ENCODE results near the gene FBXO46. TPM values are rescaled to one million over a fixed set of nuclear protein-coding genes. Genes with fewer than 3 reads are reported as not detected.

The FBXO46 gene
- total RNA-seq, 2 experiments from 2014 or later = 33.0 to 37.1 TPM

Small RNA genes lying within 50 kb of the gene (microRNA-seq; reads per million reads assigned to microRNA genes)
- not detected for gene MIR642A
- not detected for gene MIR642B

Other genes starting within 250 kb of the FBXO46 start
- 1 to 10 TPM; 3.1 to 4.3 TPM for gene RTN2, start 233.8 kb downstream of the FBXO46 start, total RNA-seq
- 1 to 10 TPM; 4.3 to 4.5 TPM for gene PPM1N, start 232.5 kb downstream of the FBXO46 start, total RNA-seq
- gene VASP, start 223.4 kb downstream of the FBXO46 start, total RNA-seq = 100 to 1,000 TPM; 223 to 308 TPM
- gene OPA3, start 146.1 kb downstream of the FBXO46 start, total RNA-seq = 10 to 100 TPM; 13.4 to 16.7 TPM
- gene GPR4, start 128.7 kb downstream of the FBXO46 start, total RNA-seq = not detected
- 100 to 1,000 TPM; 122 to 128 TPM for gene EML2, start 91.5 kb downstream of the FBXO46 start, total RNA-seq
- gene GIPR, start 62.7 kb downstream of the FBXO46 start, total RNA-seq = 10 to 100 TPM; 12.1 to 14.7 TPM
- gene SNRPD2, start 38.9 kb downstream of the FBXO46 start, total RNA-seq = 100 to 1,000 TPM; 602 to 634 TPM
- 10 to 100 TPM in 1 of 2 experiments, 1 to 10 TPM in 1; 9.6 to 12.7 TPM for gene QPCTL, start 38.2 kb downstream of the FBXO46 start, total RNA-seq
- gene MEIOSIN, start 2.5 kb upstream of the FBXO46 start, total RNA-seq = not detected
- 1 to 10 TPM; 1.5 to 2.8 TPM for gene SIX5, start 38.4 kb upstream of the FBXO46 start, total RNA-seq
- 10 to 100 TPM; 26.7 to 31.0 TPM for gene DMPK, start 51.6 kb upstream of the FBXO46 start, total RNA-seq
- 10 to 100 TPM; 47.0 to 47.9 TPM for gene DMWD, start 61.9 kb upstream of the FBXO46 start, total RNA-seq
- gene RSPH6A, start 84.4 kb upstream of the FBXO46 start, total RNA-seq = under 1 TPM; 0.19 to 0.23 TPM
- 100 to 1,000 TPM; 119 to 125 TPM for gene SYMPK, start 132.3 kb upstream of the FBXO46 start, total RNA-seq
- gene FOXA3, start 133.4 kb upstream of the FBXO46 start, total RNA-seq = under 1 TPM in 1 of 2 experiments, not detected in 1; 0.14 TPM
- gene IRF2BP1, start 155.2 kb upstream of the FBXO46 start, total RNA-seq = 10 to 100 TPM; 18.9 to 19.0 TPM
- gene MYPOP, start 171.7 kb upstream of the FBXO46 start, total RNA-seq = 10 to 100 TPM; 13.0 to 13.8 TPM
- under 1 TPM in 1 of 2 experiments, not detected in 1; 0.18 TPM for gene NANOS2, start 183.9 kb upstream of the FBXO46 start, total RNA-seq
- under 1 TPM; 0.02 to 0.18 TPM for gene NOVA2, start 243.0 kb upstream of the FBXO46 start, total RNA-seq